H1 (cell line): Measurements from ENCODE around the gene CYBB. TPM values are rescaled to one million over a fixed set of nuclear protein-coding genes. Genes with fewer than 3 reads are reported as not detected.

Experiments
- CTCF ChIA-PET: fragments of 300-600 bp; sonication (Branson Sonifier 250); formaldehyde crosslinking; loops from one replicate; lab custom pipeline; 2021; ENCODE audit not compliant: partially characterized antibody; lab: Charles Lee
- POLR2A ChIA-PET: fragments of 300-600 bp; sonication (Branson Sonifier 250); formaldehyde crosslinking; loops from one replicate; lab custom pipeline; 2021; ENCODE audit warnings: inconsistent platforms; ENCODE audit not compliant: partially characterized antibody; lab: Charles Lee
- DNase-seq, 2 experiments: peaks; one replicate each; pipeline versions ENCODE4 v3.0.0 to v3.0.0-alpha.2; 2010 to 2022; ENCODE audit warnings: low spot score in 2 of 2, low read depth in 1 of 2, mixed read lengths in 1 of 2
- FAIRE-seq: peaks from 2 replicates; lab custom pipeline; 2011; peaks lifted over from hg19 to GRCh38; lab: Jason Lieb, UNC
- H2AFZ ChIP-seq: 2 replicates; pipeline ENCODE4 v1.8.1; 2012; ENCODE audit warnings: low read length, inconsistent platforms
- H2AK5ac ChIP-seq: 2 replicates; pipeline ENCODE4 v1.6.1; 2013; ENCODE audit warnings: low read depth, low read length
- H2BK120ac ChIP-seq: replicated peaks from 2 replicates; pipeline ENCODE3; 2013; ENCODE audit warnings: low read depth, low read length, inconsistent platforms
- H2BK12ac ChIP-seq: 2 replicates; pipeline ENCODE4 v1.6.1; 2013; ENCODE audit warnings: low read depth, low read length
- H2BK15ac ChIP-seq: 2 replicates; pipeline ENCODE4 v1.6.1; 2013; ENCODE audit warnings: low read length
- H2BK20ac ChIP-seq: 2 replicates; pipeline ENCODE4 v1.6.1; 2013; ENCODE audit warnings: low read length
- H2BK5ac ChIP-seq: 2 replicates; pipeline ENCODE4 v1.6.1; 2013; ENCODE audit warnings: low read depth, low read length
- H3K14ac ChIP-seq: 2 replicates; pipeline ENCODE4 v1.6.1; 2013; ENCODE audit warnings: inconsistent platforms; ENCODE audit not compliant: insufficient read length
- H3K18ac ChIP-seq: 2 replicates; pipeline ENCODE4 v1.6.1; 2013; ENCODE audit warnings: low read length; ENCODE audit errors: extremely low read depth
- H3K23ac ChIP-seq: 2 replicates; pipeline ENCODE4 v1.6.1; 2013; ENCODE audit warnings: inconsistent platforms; ENCODE audit not compliant: insufficient read length
- H3K23me2 ChIP-seq: 2 replicates; pipeline ENCODE4 v1.6.1; 2013; ENCODE audit warnings: low read depth, low read length
- H3K27ac ChIP-seq: 2 replicates; pipeline ENCODE4 v1.6.1; 2011; ENCODE audit warnings: low read depth, low read length, inconsistent platforms
- H3K27me3 ChIP-seq, 4 experiments: replicated peaks in 1 of 4; 1 replicate in 1 of 4; 2 replicates in 3 of 4; pipeline versions ENCODE4 v1.6.1 to v1.8.1; 2011 to 2013; ENCODE audit warnings: low read length in 3 of 4, mild to moderate bottlenecking in 3 of 4, inconsistent platforms in 2 of 4, mixed read lengths in 2 of 4, moderate library complexity in 1 of 4; ENCODE audit not compliant: control insufficient read depth in 3 of 4, insufficient read depth in 3 of 4; ENCODE audit errors: extremely low read depth in 1 of 4
- H3K36me3 ChIP-seq, 4 experiments: 2 replicates each; pipeline versions ENCODE4 v1.6.1 to v1.8.1; 2011 to 2013; ENCODE audit warnings: mild to moderate bottlenecking in 4 of 4, low read length in 3 of 4, moderate library complexity in 2 of 4, control low read depth in 1 of 4, inconsistent platforms in 1 of 4; ENCODE audit not compliant: insufficient read depth in 4 of 4, control insufficient read depth in 2 of 4
- H3K4ac ChIP-seq: replicated peaks from 2 replicates; pipeline ENCODE3; 2013; ENCODE audit warnings: low read length, low read depth, mixed read lengths, inconsistent platforms; ENCODE audit not compliant: insufficient read length
- H3K4me1 ChIP-seq, 4 experiments: replicated peaks in 1 of 4; 1 replicate in 1 of 4; 2 replicates in 3 of 4; pipeline versions ENCODE4 v1.6.1 to v1.8.1; 2011 to 2013; ENCODE audit warnings: low read length in 3 of 4, inconsistent platforms in 2 of 4, mixed read lengths in 1 of 4; ENCODE audit not compliant: insufficient read depth in 4 of 4, control insufficient read depth in 3 of 4
- H3K4me2 ChIP-seq, 2 experiments: 2 replicates each; pipeline versions ENCODE4 v1.6.1 to v1.8.1; 2011 to 2013; ENCODE audit warnings: low read depth in 2 of 2, low read length in 2 of 2, control low read depth in 1 of 2, inconsistent platforms in 1 of 2, mild to moderate bottlenecking in 1 of 2; ENCODE audit not compliant: insufficient read depth in 1 of 2
- H3K4me3 ChIP-seq, 4 experiments: fragments of 200-600, 300-600 bp in 1 of 4; sonication (generic), shearing (Covaris generic), sonication (Bioruptor Twin) in 1 of 4; 2 replicates each; pipeline versions ENCODE4 v1.5.1 to v1.8.1; 2011 to 2016; ENCODE audit warnings: low read length in 4 of 4, low read depth in 3 of 4, control low read depth in 2 of 4, inconsistent platforms in 2 of 4, mild to moderate bottlenecking in 2 of 4, mixed read lengths in 1 of 4, moderate library complexity in 1 of 4; ENCODE audit not compliant: insufficient read depth in 2 of 4; ENCODE audit errors: extremely low read depth in 1 of 4
- H3K56ac ChIP-seq: replicated peaks from 2 replicates; pipeline ENCODE3; 2013; ENCODE audit warnings: low read depth, mild to moderate bottlenecking, mixed read lengths, low read length, inconsistent platforms; ENCODE audit not compliant: insufficient read length
- H3K79me1 ChIP-seq: 2 replicates; pipeline ENCODE4 v1.6.1; 2013; ENCODE audit warnings: low read depth, low read length, control low read depth
- H3K79me2 ChIP-seq, 2 experiments: 2 replicates each; pipeline versions ENCODE4 v1.6.1 to v1.8.1; 2012 to 2013; ENCODE audit warnings: low read length in 2 of 2, mild to moderate bottlenecking in 2 of 2, inconsistent platforms in 1 of 2; ENCODE audit not compliant: insufficient read depth in 2 of 2, control insufficient read depth in 1 of 2
- H3K9ac ChIP-seq, 4 experiments: replicated peaks in 1 of 4; 1 replicate in 1 of 4; 2 replicates in 3 of 4; pipeline versions ENCODE4 v1.6.1 to v1.8.1; 2011 to 2013; ENCODE audit warnings: low read depth in 3 of 4, low read length in 3 of 4, control low read depth in 2 of 4, mild to moderate bottlenecking in 2 of 4, moderate library complexity in 2 of 4, inconsistent platforms in 1 of 4; ENCODE audit errors: extremely low read depth in 1 of 4
- H3K9me3 ChIP-seq, 2 experiments: 2 replicates each; pipeline versions ENCODE4 v1.6.1 to v1.8.1; 2012 to 2013; ENCODE audit warnings: mild to moderate bottlenecking in 2 of 2, moderate library complexity in 2 of 2, control low read depth in 1 of 2, inconsistent platforms in 1 of 2, low read depth in 1 of 2, low read length in 1 of 2, mixed read lengths in 1 of 2; ENCODE audit not compliant: insufficient read depth in 2 of 2
- H4K20me1 ChIP-seq, 2 experiments: replicated peaks in 1 of 2; 2 replicates each; pipeline versions ENCODE3 to v1.8.1; 2011 to 2013; ENCODE audit warnings: inconsistent platforms in 2 of 2, low read length in 2 of 2, mild to moderate bottlenecking in 1 of 2; ENCODE audit not compliant: insufficient read depth in 2 of 2, control insufficient read depth in 1 of 2
- H4K5ac ChIP-seq: 2 replicates; pipeline ENCODE4 v1.6.1; 2013; ENCODE audit warnings: low read length, low read depth, mixed read lengths, inconsistent platforms; ENCODE audit not compliant: insufficient read length
- H4K8ac ChIP-seq: 2 replicates; pipeline ENCODE4 v1.8.0; 2013; ENCODE audit warnings: mild to moderate bottlenecking, moderate library complexity, low read length, inconsistent platforms; ENCODE audit not compliant: insufficient read depth; ENCODE audit errors: extremely low read depth
- H4K91ac ChIP-seq: replicated peaks from 2 replicates; pipeline ENCODE3; 2013; ENCODE audit warnings: low read length, mixed read lengths, inconsistent platforms; ENCODE audit not compliant: insufficient read length
- BRCA1 ChIP-seq: IDR thresholded peaks from 2 replicates; pipeline ENCODE4 v1.6.1; 2012; ENCODE audit warnings: low read depth, low read length, improper control_type of control experiment
- CBX5 ChIP-seq: fragments of 300-800, 300-1000 bp; sonication (generic); IDR thresholded peaks from 2 replicates; pipeline ENCODE4 v1.7.1; 2016; ENCODE audit warnings: antibody characterized with exemption, low read length, low read depth
- CHD1 ChIP-seq: IDR thresholded peaks from 2 replicates; pipeline ENCODE4 v1.6.1; 2012; ENCODE audit warnings: low read depth, low read length, improper control_type of control experiment
- CREB1 ChIP-seq: IDR thresholded peaks from 2 replicates; pipeline ENCODE4 v1.6.1; 2012; ENCODE audit warnings: inconsistent platforms
- HDAC6 ChIP-seq: IDR thresholded peaks from one replicate; pipeline ENCODE4 v1.7.1; 2012; ENCODE audit warnings: low read depth, mild to moderate bottlenecking, inconsistent platforms, low read length, moderate library complexity
- NRF1 ChIP-seq: IDR thresholded peaks from 2 replicates; pipeline ENCODE4 v1.6.1; 2011; ENCODE audit warnings: mild to moderate bottlenecking, low read depth, low read length, improper control_type of control experiment
- SP4 ChIP-seq: IDR thresholded peaks from 2 replicates; pipeline ENCODE4 v1.6.1; 2012; ENCODE audit warnings: low read length, inconsistent platforms
- SUZ12 ChIP-seq: fragments of 200-600 bp; sonication (generic); IDR thresholded peaks from 2 replicates; pipeline ENCODE4 v1.6.1; 2012; ENCODE audit warnings: mild to moderate bottlenecking, inconsistent platforms, low read length, moderate library complexity, mixed read lengths
- polyA plus RNA-seq, 7 experiments: library from polyadenylated mRNA; depleted of rRNA in 3 of 7; stranded (reverse) in 5 of 7; unstranded in 2 of 7; fragments of >200 nt in 5 of 7; fragments of 200-250 nt in 2 of 7; gene quantifications; 1 replicate in 5 of 7; 2 replicates in 1 of 7; 4 replicates in 1 of 7; pipeline versions ENCODE4 v1.2.1 to v1.2.3, GENCODE V29; 2011 to 2013; ENCODE audit warnings: missing spikeins in 2 of 7, mixed read lengths in 2 of 7
- total RNA-seq: library from RNA; stranded (reverse); fragmentation: NEBNext Ultra II Directional; extraction: Animal tissue kit (Norgen Biotek cat#: 25700); gene quantifications from 2 replicates; pipeline ENCODE4 v1.2.1, GENCODE V29; 2021
- TF ChIP-seq, protein P1 (sequence below): IDR thresholded peaks from 2 replicates; pipeline ENCODE4 v1.6.1; 2012; ENCODE audit warnings: low read length, inconsistent platforms
- TF ChIP-seq, protein P2 (sequence below), 3 experiments: IDR thresholded peaks; 1 replicate in 2 of 3; 2 replicates in 1 of 3; pipeline versions ENCODE4 v1.5.1 to v1.6.1; 2011; ENCODE audit warnings: low read length in 3 of 3, mild to moderate bottlenecking in 3 of 3, inconsistent platforms in 2 of 3, low read depth in 1 of 3, moderate library complexity in 1 of 3; ENCODE audit not compliant: insufficient read depth in 1 of 3; ENCODE audit errors: control extremely low read depth in 1 of 3

The CYBB gene
- total and polyA plus RNA-seq, 2 of the 8 experiments (the other 6 are each of a cell fraction or from before 2014, with no cell fraction given): 0.03 to 0.09 TPM

DNA sequence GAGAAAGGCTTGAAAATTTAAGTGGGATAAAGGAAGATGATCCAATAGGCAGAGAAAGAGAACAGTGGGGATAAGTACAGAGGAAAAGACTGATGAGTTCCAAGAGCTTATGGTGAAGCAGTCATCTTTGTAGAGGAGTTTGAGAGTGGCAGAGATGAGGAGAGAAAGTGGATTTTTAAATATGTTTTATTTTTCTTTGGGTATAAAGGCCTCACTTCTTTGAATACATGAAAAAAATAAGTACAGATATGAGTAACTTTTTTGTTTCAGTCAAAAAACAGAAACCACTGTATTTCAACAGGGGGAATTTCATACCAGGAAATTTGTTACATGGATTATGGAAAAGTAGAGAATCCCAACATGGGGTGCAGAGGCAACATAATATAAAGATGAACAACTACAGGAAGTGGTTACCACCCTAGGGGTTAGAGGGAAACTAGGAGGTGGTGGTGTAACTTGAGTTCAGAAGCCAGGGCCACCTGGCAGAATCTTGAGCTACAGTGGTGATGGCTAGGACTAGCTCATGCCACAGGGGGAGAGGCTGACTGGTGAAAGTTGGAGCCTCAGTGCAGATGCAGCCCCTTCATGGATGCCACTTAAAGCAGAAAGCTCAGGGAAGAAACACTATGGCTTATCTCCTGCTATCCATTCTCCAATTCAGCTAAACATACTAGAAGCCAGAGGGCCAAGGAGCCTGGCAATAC, 3.4 kb upstream of the CYBB start:
- Histone ChIP-seq H3K23me2 (no peaks in the 10 kb centered on the region), H2BK15ac (no peak overlapping the region), H3K18ac (no peak overlapping the region), H3K9ac (no peak overlapping the region), H2BK20ac (no peak overlapping the region), H3K4me1 (no peaks in the 10 kb centered on the region), H3K56ac (no peak overlapping the region), H3K27me3 (no peaks in the 10 kb centered on the region), H2BK12ac (no peak overlapping the region), H3K79me1 (no peaks in the 10 kb centered on the region), H3K4ac (no peak overlapping the region), H3K79me2 (no peaks in the 10 kb centered on the region), H2AFZ (no peak overlapping the region), H3K14ac (no peak overlapping the region), H4K20me1 (no peaks in the 10 kb centered on the region), H3K36me3 (no peaks in the 10 kb centered on the region), H4K5ac (no peak overlapping the region), H2BK120ac (no peak overlapping the region), H4K91ac (no peak overlapping the region), H2AK5ac (no peak overlapping the region), H3K23ac (no peak overlapping the region), H3K4me3 (no peak overlapping the region), H3K27ac (no peak overlapping the region), H2BK5ac (no peak overlapping the region), H3K9me3 (no peaks in the 10 kb centered on the region), H4K8ac (no peak overlapping the region), H3K4me2 (no peak overlapping the region)
- ChIA-PET CTCF (no interaction called here), POLR2A (no interaction called here)
- DNase-seq (no peak), FAIRE-seq (no peak)
- TF ChIP-seq CHD1 (no peak), BRCA1 (no peak), CREB1 (no peak), SUZ12 (no peak), NRF1 (no peak), HDAC6 (no peak), SP4 (no peak), CBX5 (no peak)
- TF ChIP-seq, protein P1, sequence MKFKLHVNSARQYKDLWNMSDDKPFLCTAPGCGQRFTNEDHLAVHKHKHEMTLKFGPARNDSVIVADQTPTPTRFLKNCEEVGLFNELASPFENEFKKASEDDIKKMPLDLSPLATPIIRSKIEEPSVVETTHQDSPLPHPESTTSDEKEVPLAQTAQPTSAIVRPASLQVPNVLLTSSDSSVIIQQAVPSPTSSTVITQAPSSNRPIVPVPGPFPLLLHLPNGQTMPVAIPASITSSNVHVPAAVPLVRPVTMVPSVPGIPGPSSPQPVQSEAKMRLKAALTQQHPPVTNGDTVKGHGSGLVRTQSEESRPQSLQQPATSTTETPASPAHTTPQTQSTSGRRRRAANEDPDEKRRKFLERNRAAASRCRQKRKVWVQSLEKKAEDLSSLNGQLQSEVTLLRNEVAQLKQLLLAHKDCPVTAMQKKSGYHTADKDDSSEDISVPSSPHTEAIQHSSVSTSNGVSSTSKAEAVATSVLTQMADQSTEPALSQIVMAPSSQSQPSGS: no peak
- TF ChIP-seq, protein P2, sequence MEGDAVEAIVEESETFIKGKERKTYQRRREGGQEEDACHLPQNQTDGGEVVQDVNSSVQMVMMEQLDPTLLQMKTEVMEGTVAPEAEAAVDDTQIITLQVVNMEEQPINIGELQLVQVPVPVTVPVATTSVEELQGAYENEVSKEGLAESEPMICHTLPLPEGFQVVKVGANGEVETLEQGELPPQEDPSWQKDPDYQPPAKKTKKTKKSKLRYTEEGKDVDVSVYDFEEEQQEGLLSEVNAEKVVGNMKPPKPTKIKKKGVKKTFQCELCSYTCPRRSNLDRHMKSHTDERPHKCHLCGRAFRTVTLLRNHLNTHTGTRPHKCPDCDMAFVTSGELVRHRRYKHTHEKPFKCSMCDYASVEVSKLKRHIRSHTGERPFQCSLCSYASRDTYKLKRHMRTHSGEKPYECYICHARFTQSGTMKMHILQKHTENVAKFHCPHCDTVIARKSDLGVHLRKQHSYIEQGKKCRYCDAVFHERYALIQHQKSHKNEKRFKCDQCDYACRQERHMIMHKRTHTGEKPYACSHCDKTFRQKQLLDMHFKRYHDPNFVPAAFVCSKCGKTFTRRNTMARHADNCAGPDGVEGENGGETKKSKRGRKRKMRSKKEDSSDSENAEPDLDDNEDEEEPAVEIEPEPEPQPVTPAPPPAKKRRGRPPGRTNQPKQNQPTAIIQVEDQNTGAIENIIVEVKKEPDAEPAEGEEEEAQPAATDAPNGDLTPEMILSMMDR (IDR thresholded peaks at IDR 0.05; ENCODE audit: control extremely low read depth in 1 of 3, insufficient read depth in 1 of 3, low read depth in 1 of 3, low read length in 3 of 3): no peak
